ENCODE measurements around the gene KREMEN1. TPM values are rescaled to one million over a fixed set of nuclear protein-coding genes. Genes with fewer than 3 reads are reported as not detected.

The KREMEN1 gene
- total RNA-seq, 1 experiment from 2014 or later = 1.4 TPM

- DNase-seq (ENCODE audit: low read depth) = no peak
Measured at GRCh38 chr22:29152045-29152953, 79.5 kb downstream of the KREMEN1 start.

GRCh38 chr22:29152954-29153719 is 80.3 kb downstream of the KREMEN1 start:
- no peak for DNase-seq (ENCODE audit: low read depth)

GRCh38 chr22:29154364-29155048 is 81.7 kb downstream of the KREMEN1 start:
- peak; percentile 81 for DNase-seq (ENCODE audit: low read depth)

DNA sequence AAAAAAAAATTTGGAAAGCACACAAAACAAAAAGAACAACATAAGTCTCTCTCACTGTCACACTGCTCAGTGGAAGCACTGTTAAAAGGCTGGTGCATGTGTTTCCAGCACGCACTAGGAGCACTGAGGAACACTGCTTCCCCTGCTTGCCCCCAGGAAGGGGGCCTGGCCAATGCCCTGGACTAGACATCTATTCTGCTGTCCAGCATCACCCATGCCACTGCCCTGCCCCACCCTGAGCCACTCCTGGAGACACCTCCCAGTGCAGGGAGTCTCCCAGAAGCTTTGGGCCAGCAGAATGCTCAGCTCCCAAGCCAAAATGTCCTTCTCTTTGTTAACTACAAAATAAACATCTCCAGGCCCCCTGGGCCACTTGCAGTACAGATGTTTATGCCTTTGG is 83.1 kb downstream of the KREMEN1 start:
- no peak for DNase-seq (ENCODE audit: low read depth)

DNA sequence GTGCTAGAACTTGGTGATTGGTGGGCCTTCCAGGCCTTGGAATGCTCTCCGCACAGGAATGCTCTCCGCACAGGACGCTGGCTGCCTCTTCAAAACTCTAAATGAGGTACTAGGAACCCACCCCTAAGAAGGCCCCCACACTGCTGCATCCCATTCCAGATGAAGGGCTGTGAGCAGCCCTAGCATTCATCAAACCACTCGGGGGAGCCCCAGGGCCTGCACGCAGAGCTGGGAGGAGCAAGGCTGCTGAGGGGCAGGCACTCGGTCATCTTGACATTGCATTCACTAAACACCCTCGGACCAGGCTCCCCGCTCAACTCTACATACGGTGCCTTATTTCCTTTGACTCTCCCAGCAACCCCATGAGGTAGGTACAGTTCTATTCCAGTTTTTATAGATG is 83.7 kb downstream of the KREMEN1 start:
- DNase-seq (ENCODE audit: low read depth) = no peak

DNA sequence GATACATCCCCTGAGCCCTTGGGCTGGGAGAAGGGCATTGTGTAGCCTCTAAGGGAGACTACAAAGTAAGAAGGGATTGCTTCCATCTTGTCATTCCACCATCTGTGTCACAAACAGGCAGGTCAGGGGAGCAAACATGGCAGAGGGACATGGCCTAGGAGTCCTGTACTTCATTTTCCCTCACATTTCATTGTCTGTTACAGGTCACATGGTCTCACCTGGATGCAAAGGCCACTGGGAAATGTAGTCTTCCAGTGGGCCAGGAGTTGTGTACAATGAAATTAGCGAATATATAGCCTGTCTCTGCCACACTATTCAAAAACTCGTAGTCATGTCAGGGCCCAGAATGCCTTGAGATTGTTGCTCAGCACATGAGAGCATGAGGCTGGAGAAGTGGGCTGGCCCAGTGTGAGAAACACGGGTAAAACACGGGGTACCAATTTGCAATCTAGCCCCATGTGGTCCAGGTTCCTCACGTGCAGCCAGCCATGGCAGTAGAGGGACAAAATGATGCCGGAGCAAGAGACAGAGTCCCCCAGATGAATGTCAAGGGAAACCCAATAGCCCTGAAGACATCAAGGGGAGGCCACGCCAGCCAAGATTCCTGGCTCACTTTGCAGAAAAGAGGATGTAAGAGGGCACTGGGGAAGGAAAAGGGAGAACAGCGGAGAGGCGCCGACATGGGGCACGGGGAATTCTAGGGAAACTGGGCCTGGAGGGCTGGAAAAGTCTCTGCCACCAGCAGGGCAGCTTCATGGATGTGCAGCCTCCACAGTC is 85.1 kb downstream of the KREMEN1 start:
- no peak for DNase-seq (ENCODE audit: low read depth)

- DNase-seq (ENCODE audit: low read depth) = no peak
Measured at GRCh38 chr22:29158546-29158945, 85.7 kb downstream of the KREMEN1 start.

GRCh38 chr22:29163808-29164207 is 91.0 kb downstream of the KREMEN1 start:
- DNase-seq (ENCODE audit: low read depth) = no peak

DNA sequence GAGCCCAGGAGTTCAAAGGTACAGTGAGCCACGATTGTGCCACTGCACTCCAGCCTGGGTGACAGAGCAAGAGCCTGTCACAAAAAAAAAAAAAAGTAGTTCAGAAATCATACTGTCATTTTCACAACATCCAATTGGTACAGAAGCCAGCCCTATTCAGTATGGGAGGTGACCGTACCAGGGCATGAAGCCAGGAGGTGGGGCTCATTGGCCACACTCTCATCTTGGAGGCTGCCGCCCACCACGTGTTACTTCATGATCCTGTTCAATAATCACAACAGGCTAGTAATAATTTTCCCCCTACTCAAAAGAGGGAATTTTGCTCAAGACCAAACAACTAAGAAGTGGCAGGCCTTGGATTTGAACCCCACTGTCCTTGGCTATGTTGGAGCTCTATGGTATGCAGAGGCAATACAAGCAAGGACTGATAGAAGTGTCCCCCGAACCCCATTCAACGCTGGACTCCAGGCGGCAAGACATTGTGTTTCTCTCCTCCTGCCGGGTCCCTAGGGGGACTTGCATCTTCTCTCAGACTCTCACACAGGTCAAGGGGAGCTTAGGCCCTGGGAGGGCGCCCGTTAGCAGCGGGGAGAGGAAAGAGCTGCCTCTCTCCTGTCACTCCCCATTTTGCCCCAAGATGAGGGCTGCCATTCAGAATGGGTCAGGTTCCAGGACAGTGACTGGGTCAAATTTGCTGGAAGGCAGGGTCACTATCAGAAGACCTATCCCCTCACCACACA is 92.7 kb downstream of the KREMEN1 start:
- DNase-seq (ENCODE audit: low read depth) = no peak

DNA sequence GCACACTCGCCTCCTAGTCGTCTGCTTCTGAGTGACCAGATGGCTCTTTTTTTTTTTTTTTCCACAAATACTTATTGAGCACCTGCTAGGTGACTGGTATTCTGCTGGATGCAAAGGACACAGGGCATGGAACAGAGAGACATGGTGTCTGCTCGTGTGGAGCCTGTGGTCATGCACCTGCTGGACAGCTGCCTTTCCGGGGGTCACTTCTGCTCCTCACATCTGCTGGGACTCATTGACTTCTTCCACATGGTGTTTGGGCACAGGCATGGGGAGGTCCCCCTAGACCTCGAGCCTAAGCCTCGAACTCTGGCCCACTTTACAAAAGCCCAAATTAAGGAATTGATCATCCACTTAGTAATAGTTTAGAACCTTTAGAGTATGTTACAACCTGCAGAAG is 93.3 kb downstream of the KREMEN1 start:
- DNase-seq (ENCODE audit: low read depth) = no peak

GRCh38 chr22:29167032-29167911 is 94.4 kb downstream of the KREMEN1 start:
- DNase-seq (ENCODE audit: low read depth) = peak; percentile 18

DNA sequence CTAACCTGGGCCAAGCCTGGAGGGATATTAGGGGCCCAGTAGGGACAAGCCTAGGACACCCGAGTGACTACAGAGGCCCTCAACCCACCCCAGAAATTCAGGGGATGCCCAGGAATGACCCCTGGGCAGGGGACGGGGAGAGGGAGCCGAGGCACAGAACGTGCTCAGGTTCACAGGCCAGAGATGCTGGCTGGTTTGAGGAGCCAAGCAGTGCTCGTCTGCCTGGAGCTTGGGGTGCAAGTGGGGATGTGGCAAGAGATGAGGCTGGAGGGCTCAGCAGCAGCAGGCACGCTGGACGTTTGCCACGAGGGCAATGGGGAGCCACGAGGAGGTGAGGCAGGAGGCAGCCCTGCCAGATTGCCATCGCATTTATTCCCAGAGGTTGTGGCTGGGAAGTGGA is 98.9 kb downstream of the KREMEN1 start:
- no peak for DNase-seq (ENCODE audit: low read depth)

DNA sequence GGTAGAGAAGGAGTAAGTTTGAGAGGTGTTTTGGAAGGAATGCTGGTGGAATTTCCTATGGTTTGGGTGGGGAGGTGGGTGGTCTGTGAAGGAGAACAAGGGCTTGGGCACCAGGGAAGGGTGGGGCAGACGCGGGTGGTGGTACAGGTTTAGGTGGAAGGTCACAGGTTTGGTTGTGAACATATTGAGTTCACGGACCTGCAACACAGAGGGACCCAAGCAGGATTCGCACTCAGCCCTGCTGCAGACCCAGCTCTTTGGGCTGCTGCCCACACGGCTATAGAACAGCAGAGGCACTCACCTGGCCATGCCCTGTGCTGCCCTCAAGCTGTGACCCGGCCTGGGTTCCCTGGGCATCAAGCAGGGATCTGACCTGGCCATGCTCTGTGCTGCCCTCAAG is 99.4 kb downstream of the KREMEN1 start:
- DNase-seq (ENCODE audit: low read depth) = no peak

DNA sequence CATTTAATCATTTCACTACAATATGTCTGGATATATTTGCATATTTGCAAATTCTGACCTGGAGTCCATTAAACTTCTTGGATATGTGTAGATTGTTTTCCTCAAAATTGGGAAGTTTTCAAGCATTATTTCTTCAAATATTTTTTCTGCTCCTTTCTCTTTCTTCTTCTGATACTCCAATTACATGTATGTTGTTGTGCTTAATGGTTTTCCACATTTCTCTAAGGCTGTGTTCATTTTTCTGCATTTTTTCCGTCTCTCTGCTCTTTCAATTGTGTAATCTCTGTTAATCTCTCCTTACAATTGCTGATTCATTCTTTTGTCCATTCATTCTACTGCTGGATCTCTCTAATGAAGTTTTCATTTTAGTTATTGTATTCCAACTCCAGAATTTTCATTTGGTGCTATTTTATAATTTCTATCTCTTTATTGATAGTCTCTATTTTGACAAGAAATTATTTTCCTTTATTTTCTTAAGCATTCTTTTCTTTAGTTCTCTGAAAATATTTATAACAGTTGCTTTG is 102.5 kb downstream of the KREMEN1 start:
- DNase-seq (ENCODE audit: low read depth) = no peak

GRCh38 chr22:29183971-29184848 is 111.4 kb downstream of the KREMEN1 start:
- DNase-seq (ENCODE audit: low read depth) = no peak

DNA sequence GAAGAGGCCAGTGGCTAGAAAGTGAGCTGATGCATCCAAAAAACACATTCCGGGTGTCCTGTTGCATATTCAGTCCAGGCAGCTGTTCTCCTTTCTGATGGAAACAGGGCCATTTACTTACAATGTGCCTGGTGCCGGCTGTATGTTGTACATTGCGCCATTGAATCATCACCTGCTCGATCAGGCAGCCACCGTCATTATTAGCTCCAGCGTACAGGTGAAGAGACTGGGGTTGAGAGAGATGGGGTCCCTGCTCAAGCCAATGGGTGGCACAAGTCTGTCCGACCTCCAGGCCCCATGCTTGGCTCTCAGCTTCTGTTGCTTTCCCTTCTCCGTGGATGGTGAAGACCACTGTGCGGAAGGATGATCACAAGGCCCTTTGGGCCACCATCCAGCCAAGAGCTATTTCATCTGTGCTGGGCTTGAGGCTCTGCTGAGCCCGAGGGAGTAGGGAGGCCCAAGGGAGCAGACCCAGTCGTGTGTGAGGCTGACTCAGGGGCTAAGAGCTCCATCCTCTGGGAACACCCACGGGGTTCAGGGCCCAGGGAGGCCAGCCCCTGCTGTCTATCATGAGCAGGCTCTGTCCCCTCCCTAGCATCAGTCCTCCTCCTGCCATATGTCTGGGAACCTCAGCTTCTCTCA is 112.1 kb downstream of the KREMEN1 start:
- no peak for DNase-seq (ENCODE audit: low read depth)

GRCh38 chr22:29186302-29186701 is 113.5 kb downstream of the KREMEN1 start:
- DNase-seq (ENCODE audit: low read depth) = no peak

GRCh38 chr22:29187831-29188230 is 115.0 kb downstream of the KREMEN1 start:
- DNase-seq (ENCODE audit: low read depth) = no peak
